ES-I3 (cell line): ENCODE data around the gene CUL7.
A peak's percentile ranks its signal among the peaks of the same experiment; 100 is the strongest.
"Not testable (repeated sequence)": the region's sequence is repeated elsewhere in the genome, so short reads cannot be mapped to it uniquely, and the experiment has no call there.

ENCODE experiments used
- H3K36me3 ChIP-seq: 2 replicates; pipeline ENCODE4 v1.6.1; 2013; ENCODE audit warnings: mild to moderate bottlenecking, low read length, control low read depth, moderate library complexity; ENCODE audit not compliant: insufficient read depth
- H3K4me1 ChIP-seq: 2 replicates; pipeline ENCODE4 v1.6.1; 2013; ENCODE audit warnings: mild to moderate bottlenecking, control low read depth, low read length; ENCODE audit not compliant: insufficient read depth
- H3K9ac ChIP-seq: 2 replicates; pipeline ENCODE4 v1.6.1; 2013; ENCODE audit warnings: low read depth, mild to moderate bottlenecking, low read length, moderate library complexity
- H3K9me3 ChIP-seq: 2 replicates; pipeline ENCODE4 v1.6.1; 2013; ENCODE audit warnings: mild to moderate bottlenecking, low read length, moderate library complexity; ENCODE audit not compliant: control insufficient read depth, insufficient read depth

The CUL7 gene

DNA sequence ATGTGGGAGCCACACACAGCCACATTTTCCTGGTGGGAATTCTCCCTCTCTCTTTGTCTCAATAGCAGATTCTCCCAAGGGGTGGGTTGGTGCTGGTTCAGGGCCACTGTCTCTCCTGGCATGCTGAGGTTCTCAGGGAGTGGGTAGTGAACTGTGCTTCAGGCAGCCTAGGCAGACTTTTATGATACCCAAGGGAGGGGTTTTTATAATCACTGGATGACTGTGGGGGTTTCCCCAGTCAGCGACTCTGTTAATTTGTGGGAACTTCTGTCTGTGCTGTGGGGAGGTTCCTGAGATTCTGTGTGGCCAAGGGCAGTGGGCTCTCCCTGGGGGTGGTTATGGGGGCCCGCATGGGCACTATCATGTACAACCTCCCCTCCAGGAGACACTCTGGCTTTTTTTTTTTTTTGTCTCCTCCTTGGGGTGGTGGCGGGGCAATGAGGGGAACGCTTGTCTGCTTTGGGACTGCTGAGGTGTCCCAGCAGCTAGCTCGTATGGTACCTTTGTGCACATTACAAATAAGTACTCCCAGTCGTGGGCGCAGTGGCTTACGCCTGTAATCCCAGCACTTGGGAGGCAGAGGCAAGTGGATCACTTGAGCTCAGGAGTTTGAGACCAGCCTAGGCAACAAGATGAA lies 32.5 kb upstream of the CUL7 start:
- Histone ChIP-seq H3K9ac (no peak overlapping the region), H3K36me3 (no peaks in the 10 kb centered on the region), H3K4me1 (peaks cover 23% of the 10 kb centered on the region), H3K9me3 (no peaks in the 10 kb centered on the region)

DNA sequence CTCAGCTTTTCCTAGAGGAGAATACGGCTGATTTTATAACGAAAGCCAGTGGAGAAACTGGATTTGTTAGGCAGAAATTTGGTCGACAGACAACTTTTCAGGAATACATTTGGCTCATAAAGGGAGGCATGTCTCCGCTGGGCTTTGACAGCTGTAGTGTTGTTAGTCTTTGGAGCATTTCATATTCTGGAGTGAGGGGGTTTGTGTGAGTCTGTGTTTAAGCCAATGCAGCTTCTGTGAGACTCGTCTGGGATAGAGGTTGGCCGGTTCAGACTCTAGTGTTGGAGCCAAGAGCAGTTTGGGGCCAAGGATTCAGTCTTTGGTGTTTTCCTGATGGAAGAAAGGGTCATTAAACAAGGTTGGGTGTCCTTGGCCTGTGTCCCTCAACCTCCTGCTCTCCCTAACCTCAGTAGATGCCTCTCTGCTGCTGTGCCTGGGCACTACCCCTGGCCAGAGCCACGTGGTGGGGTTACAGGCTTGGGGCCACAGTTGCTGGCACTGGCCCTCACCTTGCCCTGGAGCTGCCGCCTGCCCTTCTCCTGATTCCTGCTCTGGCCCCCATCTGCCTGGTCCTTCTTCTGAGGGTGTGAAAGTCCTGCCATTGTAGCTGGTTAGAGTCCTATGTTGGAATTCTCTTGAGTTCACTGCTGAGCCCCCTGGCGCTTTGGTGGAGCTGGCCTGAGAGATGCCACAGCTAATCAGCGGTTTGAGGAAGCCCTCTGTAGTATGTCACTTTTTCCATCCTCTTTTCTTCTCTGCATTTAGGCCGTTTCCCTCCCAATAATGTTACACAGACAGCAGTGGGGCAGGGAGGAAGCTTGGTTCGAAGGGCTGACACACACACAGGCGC lies 29.4 kb upstream of the CUL7 start:
- Histone ChIP-seq H3K4me1 (peaks cover 18% of the 10 kb centered on the region), H3K9ac (no peak overlapping the region), H3K9me3 (no peaks in the 10 kb centered on the region), H3K36me3 (no peaks in the 10 kb centered on the region)

DNA sequence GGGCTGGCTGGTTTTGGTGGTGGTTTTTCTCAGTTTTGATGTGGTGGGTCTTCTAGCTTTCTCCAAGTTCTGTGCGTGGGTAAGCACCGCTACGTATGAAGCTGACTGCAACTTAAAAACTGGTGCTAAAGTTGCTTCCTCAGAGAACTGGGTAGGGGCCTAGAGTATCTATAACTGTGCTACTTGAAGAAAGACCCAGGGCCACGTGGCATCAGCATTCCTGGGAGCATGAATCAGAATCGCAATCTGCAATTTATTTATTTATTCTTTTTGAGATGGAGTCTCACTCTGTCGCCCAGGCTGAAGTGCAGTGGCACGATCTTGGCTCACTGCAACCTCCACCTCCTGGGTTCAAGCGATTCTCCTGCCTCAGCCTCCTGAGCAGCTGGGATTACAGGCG lies 28.3 kb upstream of the CUL7 start:
- peaks cover 22% of the 10 kb centered on the region for H3K4me1 ChIP-seq
- H3K9me3 ChIP-seq, H3K9ac ChIP-seq, H3K36me3 ChIP-seq: not testable (repeated sequence)

DNA sequence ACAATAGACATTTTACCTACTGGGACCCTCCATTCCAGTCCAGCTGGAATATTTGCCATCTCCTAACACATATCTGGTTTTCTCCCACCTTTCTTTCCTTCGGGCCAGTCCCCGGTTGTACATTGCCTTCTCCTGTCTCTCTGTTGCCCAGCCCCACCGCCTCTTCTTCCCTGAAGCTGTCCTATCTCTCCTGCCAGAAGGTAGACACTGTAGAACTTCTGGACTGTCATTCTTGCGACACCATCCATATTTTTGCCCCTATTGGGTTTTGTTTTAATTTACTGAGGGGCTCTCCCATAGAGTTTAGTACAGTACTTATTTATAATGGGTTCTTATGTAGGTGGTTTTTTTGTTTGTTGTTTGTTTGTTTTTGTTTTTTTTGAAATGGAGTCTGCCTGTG lies 27.4 kb upstream of the CUL7 start:
- H3K36me3 ChIP-seq, result no peaks in the 10 kb centered on the region
- H3K9me3 ChIP-seq, result no peaks in the 10 kb centered on the region
- no peak overlapping the region for H3K9ac ChIP-seq
- peaks cover 22% of the 10 kb centered on the region for H3K4me1 ChIP-seq

DNA sequence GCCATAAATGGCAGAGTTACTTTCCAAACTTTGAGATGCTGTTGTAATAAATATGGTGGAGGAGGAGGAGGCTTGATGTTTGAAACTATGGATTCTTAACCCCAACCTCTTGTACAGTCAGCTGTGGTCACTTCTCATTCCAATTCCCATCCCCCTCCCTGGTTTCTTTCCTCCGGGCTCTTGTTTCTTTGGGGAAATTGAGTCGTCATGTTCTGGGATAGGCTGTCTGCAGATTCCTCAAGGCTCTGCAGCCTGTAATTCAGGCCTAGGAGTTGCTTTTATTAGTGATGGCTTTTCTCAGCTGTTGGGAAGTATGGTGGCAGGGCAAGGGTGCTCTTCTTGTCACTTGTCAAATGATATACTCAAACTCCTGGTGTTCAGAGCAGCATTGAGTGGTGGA lies 25.0 kb upstream of the CUL7 start:
- no peaks in the 10 kb centered on the region for H3K9me3 ChIP-seq
- no peak overlapping the region; the same call in 1 of the 2 replicates for H3K9ac ChIP-seq
- H3K4me1 ChIP-seq, result peaks cover 30% of the 10 kb centered on the region

DNA sequence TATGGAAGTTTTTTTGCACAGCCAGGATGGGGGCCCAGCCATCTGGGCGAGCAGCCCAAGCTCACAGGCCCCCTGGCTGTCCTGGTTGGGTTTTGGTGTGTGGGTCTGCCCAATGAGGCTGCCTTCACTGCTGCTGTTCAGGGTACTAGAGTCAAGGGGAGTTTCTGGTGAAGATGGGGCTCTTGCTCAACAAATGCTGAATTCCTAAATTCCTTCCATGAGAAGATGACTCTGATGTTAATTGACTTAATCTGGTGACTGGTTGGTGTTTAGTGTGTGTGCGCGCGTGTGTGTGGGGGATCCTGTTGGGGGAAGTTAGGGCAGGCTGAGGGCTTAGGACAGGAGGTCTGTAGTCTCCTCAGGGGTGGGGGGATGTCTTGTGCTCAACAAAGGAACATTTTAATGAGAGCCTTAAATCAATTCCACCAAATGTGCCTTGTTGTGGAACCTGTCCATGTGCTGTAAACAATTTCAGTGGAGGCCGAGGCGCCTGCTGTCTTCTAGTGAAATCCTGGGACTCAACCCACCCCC lies 24.4 kb upstream of the CUL7 start:
- Histone ChIP-seq H3K4me1 (peaks cover 26% of the 10 kb centered on the region), H3K9me3 (no peaks in the 10 kb centered on the region), H3K9ac (peak overlapping the region; percentile 84), H3K36me3 (no peaks in the 10 kb centered on the region)

More for the DNA sequence above, 25.0 kb upstream of the CUL7 start:
- no peaks in the 10 kb centered on the region for H3K36me3 ChIP-seq

DNA sequence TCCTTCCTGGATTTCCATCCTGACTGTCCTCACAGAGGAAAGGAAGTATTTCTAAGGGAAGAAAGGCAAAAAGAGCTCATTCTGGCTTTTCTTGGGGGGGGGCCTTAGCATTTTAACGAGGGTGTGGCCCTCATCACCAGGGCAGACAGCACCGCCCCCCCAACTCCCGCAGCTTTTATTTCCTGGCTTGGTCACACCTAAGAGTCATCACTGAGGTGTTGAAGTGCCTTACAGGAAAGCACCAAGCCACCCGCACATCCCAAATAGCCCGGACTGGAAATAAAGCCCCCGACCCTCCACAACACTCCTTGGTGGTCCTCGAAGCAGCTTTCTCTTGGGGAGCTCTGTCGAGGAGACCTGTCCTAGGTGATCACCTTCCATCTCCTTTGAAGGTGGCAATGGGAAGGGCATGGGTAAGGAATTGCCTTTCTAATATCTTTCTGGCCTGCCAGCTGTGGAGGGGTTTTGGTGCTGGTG lies 23.7 kb upstream of the CUL7 start:
- Histone ChIP-seq H3K4me1 (peaks cover 21% of the 10 kb centered on the region), H3K36me3 (peaks cover 3% of the 10 kb centered on the region; the same call in 1 of the 2 replicates), H3K9ac (peak overlapping the region; percentile 84), H3K9me3 (no peaks in the 10 kb centered on the region)

DNA sequence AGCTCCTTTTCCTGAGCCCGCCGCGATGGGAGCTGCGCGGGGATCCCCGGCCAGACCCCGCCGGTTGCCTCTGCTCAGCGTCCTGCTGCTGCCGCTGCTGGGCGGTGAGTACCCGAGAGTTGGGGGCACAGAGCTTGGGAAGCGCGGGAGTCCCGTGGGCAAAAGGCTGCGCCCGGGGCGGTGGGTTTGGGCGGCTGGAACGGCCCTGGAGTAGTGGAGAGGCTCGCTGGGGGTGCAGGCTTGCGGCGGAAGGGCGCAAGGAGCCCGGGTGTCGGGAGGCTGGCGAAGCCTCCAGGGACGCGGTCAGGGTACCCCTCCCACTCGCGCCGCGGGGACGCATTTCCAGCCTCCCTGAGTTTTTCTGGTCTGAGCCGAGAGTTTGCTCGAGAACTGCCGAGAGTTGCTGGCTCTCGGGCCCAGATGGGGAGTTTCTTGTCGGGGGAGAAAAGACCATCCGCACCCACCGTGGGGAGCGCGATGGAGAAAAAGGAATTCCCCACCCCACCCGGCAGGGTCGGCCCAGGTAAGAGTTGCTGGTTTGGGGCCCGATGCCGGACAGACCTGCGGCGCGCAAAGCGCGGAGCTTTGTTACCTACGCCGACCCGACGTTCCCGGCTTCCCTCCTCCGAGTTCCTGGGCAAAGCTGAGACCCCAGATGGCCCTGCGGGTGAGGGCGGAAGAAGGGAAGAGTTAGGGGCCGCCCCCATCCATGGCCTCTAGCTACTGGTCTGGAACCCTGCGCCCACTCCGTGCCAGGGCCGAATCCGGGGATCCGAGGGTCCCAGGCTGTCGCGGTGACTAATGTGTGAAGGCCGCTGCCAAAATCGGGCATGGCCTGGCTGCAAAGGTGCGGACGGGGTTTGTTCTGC lies 23.0 kb upstream of the CUL7 start:
- H3K9ac ChIP-seq, result peak overlapping the region; percentile 84

DNA sequence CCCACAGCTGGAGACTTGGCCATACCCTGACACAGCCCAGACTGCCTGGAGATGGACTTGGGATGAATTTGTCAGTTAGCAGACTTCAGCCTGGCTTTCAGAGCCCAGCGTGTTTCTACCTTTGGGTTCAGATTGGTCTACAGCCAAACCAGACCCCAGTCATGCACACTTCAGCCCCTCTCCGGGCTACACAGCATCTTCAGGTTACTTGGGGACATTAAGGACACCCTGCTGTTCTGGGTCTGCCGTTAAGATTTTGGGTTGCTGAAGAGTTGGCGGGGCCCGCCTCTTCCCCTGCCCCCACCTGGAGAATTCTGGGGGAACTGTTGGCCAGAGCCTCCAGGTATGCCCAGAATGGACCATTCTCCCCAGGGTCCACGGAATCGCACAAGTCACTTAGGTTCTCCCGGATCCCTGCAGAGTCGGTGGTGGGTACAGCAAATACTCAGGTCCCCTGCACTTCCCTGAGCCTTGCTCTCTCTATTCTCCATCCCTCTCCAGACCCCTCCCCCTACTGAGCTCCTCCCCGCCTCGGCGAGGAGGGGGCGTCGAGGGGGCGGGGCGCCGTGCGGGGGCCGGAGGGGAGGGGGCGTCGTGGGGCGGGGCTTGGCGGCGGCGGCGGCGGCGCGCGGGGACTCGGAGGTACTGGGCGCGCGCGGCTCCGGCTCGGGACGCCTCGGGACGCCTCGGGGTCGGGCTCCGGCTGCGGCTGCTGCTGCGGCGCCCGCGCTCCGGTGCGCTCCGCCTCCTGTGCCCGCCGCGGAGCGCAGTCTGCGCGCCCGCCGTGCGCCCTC lies 22.2 kb upstream of the CUL7 start, which contains the start of gene PTK7:
PTK7 (plus strand) TSS at position 645 of the 794 bp plus-strand sequence. CDS start 175 bp downstream, outside the sequence.
- peaks cover 21% of the 10 kb centered on the region for H3K4me1 ChIP-seq
- H3K9me3 ChIP-seq, result no peaks in the 10 kb centered on the region
- H3K9ac ChIP-seq, result peak within 1 kb of the TSS; percentile 86
- peaks cover 5% of the 10 kb centered on the region; the same call in 1 of the 2 replicates for H3K36me3 ChIP-seq

More for the DNA sequence above, 23.0 kb upstream of the CUL7 start:
- Histone ChIP-seq H3K9me3 (no peaks in the 10 kb centered on the region), H3K36me3 (peaks cover 5% of the 10 kb centered on the region; the same call in 1 of the 2 replicates), H3K4me1 (peaks cover 21% of the 10 kb centered on the region)

DNA sequence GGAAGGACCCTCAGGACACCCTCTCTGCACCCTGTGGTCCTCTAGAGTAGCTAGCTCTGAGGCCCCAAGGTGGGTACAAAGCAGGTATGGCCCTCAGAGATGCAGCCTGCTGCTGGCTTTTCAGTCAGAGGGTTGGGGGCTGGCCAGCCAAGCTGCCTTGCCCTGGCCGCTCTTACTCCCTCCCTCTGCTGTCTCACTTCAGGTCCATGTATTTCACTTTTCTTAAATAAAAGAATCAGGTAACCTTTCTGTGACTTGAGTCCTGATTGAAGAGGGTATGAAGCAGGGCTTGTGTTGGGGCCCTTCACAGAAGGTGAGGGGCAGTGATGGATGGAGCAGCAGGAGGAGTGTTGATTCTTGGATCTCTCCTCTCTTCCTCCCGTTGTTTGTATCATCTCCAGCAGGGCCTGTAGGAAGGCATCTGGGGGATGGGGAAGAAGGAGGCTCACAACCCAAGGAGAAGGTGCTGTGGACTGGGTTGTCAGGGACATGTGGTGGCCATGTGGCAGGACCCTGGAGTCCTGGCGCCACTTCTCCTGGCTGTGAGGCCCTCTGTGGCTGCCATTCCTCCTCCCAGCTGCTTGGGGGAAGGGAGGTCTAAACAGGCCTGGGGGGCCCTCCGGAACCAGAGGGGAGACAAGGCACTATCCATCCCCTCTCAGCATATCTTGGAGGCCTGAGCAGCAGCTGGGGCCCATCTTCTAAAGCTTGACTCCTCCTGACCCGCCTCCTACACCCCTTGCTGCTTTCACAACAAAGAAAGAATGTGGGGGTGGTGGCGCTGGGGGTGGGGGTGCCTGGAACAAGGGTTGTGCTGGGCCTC lies 21.4 kb upstream of the CUL7 start:
- peaks cover 26% of the 10 kb centered on the region for H3K4me1 ChIP-seq
- no peaks in the 10 kb centered on the region for H3K9me3 ChIP-seq
- H3K9ac ChIP-seq, result no peak overlapping the region; the same call in 1 of the 2 replicates
- peaks cover 9% of the 10 kb centered on the region; the same call in 1 of the 2 replicates for H3K36me3 ChIP-seq

DNA sequence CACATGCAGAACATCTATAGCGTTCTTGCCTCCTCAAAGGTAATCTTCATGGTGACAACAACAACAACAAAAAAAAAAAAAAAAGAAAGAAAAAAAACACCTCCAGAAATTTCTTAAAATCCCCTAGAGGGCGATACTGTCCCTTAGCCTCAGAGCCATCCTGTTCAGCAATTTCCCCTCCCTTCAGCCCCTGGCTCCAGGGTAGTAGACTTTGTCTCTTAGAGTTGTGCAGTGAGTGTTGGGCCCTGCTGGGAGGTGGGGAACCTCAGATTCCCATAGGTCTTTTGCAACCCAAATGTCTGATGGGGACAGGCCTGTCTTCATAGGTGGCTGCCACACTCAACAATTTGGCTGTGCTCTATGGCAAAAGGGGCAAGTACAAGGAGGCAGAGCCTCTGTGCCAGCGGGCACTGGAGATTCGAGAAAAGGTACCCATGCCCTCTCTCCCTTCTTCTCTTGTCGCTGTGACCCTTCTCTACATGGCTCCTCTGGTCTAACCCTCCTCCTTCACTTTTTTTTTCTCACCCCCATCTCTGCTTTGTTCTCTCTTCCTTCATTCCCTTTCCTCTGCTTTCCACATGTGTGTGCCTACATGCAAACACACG lies 16.5 kb upstream of the CUL7 start:
- peaks cover 10% of the 10 kb centered on the region; the same call in 1 of the 2 replicates for H3K4me1 ChIP-seq
- H3K9ac ChIP-seq, result no peak overlapping the region
- peaks cover 9% of the 10 kb centered on the region; the same call in 1 of the 2 replicates for H3K36me3 ChIP-seq
- H3K9me3 ChIP-seq, result no peaks in the 10 kb centered on the region

DNA sequence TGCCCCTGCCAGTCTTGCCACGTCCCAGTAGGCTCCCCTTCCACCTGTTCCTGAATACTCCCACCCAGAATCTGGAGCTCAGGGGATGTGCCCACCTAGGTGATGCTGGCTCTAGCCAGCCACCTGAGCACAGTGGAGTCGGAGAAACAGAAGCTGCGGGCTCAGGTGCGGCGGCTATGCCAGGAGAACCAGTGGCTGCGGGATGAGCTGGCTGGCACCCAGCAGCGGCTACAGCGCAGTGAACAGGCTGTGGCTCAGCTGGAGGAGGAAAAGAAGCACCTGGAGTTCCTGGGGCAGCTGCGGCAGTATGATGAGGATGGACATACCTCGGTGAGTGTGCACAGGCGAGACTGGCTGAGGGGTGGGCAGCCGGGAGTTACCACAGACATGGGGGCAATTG lies 9.2 kb upstream of the CUL7 start:
- Histone ChIP-seq H3K4me1 (peaks cover 3% of the 10 kb centered on the region; the same call in 1 of the 2 replicates), H3K9ac (no peak overlapping the region), H3K36me3 (no peaks in the 10 kb centered on the region), H3K9me3 (no peaks in the 10 kb centered on the region)
